GM18511 (cell line): Measurements from ENCODE around the gene BRSK2.

Experiments
- ATAC-seq: cut with Tn5 transposase; IDR thresholded peaks from one replicate; pipeline ENCODE4 v1.9.1; 2021; ENCODE audit warnings: mild to moderate bottlenecking, moderate library complexity; ENCODE audit not compliant: unreplicated experiment

The BRSK2 gene

DNA sequence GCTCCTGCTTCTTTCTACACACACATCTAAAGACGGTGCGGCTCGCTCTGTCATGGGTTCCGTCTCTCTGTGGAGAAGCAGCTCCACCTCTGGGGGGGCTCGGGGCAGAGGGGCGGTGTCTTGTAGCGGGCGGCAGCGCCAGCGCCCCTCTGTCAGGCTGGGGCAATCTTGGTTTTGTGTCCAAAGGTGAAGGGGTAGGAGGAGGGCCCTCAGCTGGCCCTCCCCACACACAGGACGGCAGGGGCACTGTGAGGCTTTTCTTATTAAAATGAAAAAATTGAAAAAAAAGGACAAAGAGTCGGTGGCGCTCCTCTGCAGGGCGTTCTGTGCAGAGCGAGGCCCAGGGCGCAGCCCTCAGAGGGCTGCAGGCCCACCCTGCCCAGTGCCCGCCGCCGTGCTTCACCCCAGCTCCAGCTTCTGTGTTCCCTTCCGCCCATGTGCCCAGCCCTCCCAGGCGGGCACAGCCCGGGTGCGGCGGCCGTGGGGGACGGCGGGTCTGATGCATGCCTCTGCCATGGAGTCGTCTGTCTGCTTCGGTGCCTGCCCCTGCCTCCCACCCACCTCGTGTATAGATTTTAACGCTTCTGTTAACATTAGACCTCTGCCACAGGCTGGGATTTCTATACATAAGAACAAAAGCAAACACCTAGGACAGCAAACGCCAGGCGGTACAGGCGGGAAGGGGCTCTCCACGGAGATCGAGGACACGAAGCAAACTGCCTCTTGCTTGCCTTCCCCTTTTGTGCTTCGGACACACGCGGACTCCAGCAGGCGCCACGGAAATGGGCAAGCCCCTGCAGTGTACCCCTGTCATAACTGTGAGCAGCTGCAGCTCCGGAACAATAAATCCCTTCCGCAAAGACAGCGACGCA lies 72.3 kb downstream of the BRSK2 start:
- ATAC-seq = no peak

DNA sequence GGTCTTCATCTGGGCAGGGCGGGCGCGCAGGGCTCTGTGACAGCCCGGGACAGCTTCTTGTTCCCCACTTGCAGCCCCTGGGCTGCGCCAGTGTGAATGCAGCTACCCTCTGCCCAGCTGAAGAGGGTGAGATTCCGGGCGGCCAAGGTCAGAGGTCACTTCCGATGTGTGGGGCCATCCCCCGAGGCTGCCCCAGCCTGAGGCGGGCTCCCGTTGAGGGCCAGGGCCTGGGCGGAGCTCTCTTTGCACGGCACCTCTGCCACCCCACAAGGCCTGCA lies 72.9 kb downstream of the BRSK2 start:
- ATAC-seq = no peak

DNA sequence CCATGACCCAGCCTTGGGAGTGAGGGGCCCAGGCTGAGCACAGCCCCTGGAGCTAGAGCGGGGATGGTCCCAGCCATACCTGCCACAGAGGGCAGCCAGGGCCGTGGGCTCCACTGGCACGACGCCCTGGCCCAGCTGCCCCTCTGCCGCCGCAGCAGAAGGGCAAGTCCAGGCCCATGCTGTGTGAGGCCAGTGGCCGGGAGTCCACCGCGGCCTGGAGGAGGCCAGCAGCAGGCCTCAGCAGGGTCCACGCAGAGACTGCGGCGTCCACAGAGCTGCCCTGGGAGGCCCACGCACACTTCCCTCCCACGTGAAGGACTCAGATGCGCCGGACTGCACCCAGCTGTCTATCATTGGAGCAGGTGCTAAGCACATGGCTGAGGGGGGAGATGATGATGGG lies 73.3 kb downstream of the BRSK2 start:
- no peak for ATAC-seq

DNA sequence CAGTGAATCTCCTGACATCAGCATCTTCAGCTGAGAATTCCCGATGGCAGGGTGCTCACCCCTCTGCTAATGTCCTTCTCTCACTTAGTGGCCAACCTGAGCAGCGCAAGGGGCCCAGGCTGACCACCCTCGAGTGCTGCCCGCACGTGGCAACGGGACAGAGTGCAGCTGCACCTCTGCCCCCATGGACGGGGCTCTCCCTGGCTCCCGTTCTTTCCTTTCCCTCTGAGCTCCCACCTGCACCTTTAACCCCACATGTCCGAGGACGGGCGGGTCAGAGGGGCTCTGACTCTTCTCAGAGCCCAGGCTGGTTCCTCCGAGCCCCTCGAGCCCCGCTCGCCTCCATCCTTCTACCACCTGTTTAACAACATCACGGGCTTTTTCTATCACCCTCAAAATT lies 77.0 kb downstream of the BRSK2 start:
- ATAC-seq = no peak

- ATAC-seq = no peak
Observed at GRCh38 chr11:1467270-1467669, 77.5 kb downstream of the BRSK2 start.

GRCh38 chr11:1468002-1468401 lies 78.3 kb downstream of the BRSK2 start:
- ATAC-seq = no peak

DNA sequence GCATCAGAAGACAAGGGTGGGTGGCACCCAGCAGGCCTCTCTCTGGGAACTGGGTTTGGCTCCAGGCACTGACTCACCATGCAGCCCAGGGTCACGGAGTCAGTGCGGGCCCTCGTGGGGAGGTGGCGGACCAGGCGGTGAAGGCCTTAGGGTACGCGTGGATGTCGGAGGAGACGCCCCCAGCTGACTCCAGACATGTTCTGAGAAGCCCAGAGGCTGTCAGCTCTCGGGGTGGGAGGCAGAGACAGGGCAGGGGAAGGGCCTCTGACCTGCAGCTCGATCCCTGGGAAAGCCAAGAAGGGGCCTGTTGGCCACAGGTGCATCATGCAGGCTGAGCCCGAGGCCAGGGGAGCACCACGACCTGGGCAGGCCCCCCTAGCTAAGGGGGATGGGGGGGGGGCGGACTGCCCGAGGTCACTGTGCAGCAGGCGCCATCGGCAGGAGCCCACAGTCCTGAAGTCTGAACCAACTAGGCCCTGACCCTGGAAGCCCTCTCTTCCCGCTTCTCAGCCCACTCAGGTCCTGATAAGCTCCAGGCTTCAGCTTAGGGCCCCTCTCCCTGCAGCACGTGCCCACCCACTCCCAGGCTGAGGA lies 78.8 kb downstream of the BRSK2 start:
- ATAC-seq = no peak

- ATAC-seq = no peak
Observed at GRCh38 chr11:1469287-1469910, 79.7 kb downstream of the BRSK2 start.

DNA sequence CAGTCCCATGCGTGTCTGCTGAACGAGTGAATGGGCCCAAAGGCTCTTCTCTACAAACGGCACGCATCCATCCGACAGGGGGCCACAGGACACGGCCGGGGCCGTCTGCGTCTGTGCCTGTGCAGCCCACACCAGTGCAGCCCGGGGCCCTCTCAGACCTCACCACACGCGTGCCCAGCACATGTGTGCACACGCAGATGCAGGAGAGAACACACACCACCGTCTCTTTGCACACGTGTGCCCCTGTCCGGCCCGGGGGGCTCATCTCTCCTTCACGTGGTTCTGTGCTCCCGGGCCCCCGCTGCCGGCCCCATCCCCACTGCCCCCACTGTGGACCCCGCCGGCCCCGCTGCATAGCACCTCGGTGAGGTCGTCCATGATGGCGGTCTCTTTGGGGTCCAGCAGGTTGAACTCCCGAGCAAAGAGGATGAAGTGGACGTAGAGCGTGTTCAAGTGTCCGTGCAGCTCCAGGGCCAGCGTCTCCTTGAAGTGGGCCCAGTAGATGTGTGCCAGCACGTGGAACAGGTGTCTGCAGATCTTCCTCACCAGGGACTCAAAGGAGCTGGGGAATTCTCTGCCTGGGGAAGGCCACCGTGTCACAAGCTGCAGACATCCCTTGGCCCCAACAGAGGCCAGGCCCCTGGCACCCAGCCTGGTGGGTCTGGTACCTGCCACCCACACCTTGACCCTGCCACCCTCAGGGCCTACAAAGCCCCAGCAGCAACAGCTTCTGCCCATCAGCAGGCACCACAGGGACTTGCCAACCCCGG lies 80.4 kb downstream of the BRSK2 start:
- no peak for ATAC-seq

GRCh38 chr11:1470681-1471611 lies 81.2 kb downstream of the BRSK2 start:
- ATAC-seq = no peak

DNA sequence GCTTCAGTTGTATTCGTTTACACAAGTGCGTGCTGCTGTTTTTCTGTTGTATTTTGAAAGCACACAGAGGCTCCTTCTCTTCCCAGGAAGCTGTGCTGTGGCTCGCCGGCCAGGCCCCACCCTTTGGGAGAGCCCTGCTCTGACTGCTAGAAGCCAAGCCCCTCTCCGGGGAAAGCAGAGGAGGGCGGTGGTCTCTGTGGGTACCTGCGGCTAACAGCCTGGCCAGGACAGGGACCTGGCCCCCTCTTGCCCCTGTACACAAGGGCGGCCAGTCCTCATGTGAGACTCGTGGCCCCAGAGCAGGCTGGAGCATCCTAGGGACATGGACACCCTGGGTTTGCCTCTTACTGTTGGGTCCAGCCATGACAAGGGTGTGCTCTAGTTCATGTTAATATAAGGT lies 82.0 kb downstream of the BRSK2 start:
- ATAC-seq = no peak

GRCh38 chr11:1472180-1473005 lies 82.7 kb downstream of the BRSK2 start:
- ATAC-seq = no peak

- no peak for ATAC-seq
Observed at GRCh38 chr11:1473011-1473628, 83.4 kb downstream of the BRSK2 start.

GRCh38 chr11:1473786-1474185 lies 84.1 kb downstream of the BRSK2 start:
- no peak for ATAC-seq

- ATAC-seq = no peak
Observed at GRCh38 chr11:1475841-1476240, 86.1 kb downstream of the BRSK2 start.

DNA sequence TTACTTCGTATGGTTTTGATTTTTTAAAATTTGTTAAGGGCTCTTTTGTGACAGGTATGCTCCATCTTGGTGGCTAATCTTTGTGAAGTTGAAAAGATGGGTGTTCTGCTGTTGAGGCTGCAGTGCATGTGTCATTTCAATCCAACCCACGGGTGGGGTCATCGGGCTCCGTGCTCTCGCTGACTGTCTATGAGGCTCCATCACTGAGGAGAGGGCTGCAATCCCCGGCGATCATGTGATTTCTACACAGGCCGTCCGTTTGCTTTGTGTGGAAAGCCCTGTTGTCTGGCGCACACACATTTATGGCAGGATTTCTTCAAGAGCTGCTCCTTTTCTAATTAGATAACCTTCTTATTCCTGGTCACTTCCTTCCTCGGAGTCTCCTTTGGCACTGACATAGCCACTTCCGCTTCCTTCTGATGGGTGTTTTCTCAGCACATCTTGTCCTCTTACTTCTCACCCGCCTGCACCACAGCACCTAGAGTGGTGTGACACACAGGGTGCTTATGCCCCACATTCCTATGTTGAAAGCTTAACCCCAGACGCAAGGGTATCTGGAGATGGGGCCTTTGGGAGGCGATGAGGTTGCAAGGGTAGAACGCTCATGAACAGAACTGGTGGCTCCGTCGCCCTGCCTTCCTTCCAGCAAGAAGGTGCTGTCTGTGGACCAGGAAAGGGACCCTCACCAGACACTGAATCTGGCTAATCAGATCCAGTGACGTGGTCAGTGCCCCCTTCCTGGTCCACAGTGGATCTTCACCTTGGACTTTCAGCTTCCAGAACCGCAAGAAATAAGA lies 87.4 kb downstream of the BRSK2 start:
- ATAC-seq = no peak

DNA sequence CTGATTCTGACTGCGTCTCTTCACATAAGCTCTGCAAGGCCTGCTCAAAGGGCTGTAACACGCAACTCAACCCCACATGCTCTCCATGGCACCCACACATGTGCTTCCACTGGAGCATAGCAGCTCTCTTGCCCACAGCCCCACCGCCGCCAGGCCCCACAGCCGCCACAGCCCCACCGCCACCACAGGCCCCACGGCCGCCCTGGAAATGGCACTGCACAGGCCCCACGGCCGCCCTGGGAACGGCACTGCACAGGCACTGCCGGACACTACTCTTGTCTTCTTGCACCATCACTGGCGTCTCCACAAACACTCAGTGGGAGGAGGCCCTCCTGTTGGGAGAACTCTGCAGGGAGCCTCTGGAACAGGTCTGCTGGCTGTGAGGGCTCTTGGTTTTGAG lies 88.3 kb downstream of the BRSK2 start:
- ATAC-seq = no peak

GRCh38 chr11:1478544-1478943 lies 88.8 kb downstream of the BRSK2 start:
- ATAC-seq = no peak
